GM23248 (cell line): Measurements from ENCODE around the gene HPN.

Experiments used
- EZH2 ChIP-seq: fragments of 200-600 bp; sonication (generic); IDR thresholded peaks from 2 replicates; pipeline ENCODE4 v1.6.1; 2018; ENCODE audit warnings: antibody characterized with exemption, mild to moderate bottlenecking; ENCODE audit not compliant: insufficient read depth, poor library complexity, severe bottlenecking
- EZH2phosphoT487 ChIP-seq: fragments of 200-600 bp; sonication (generic); IDR thresholded peaks from 2 replicates; pipeline ENCODE4 v1.6.1; 2018; ENCODE audit warnings: antibody characterized with exemption, moderate library complexity, mild to moderate bottlenecking, low read depth; ENCODE audit not compliant: insufficient read depth

- TF ChIP-seq EZH2phosphoT487 (no peak), EZH2 (no peak)
Observed at GRCh38 chr19:35000647-35001501, 40.6 kb upstream of the HPN start.
